HG03196 (cell line): ENCODE measurements around the gene MAPK8IP1.

Experiments used
- ATAC-seq: cut with Tn5 transposase; IDR thresholded peaks from one replicate; pipeline ENCODE4 v1.9.1; 2021; ENCODE audit not compliant: unreplicated experiment

The MAPK8IP1 gene

GRCh38 chr11:45924036-45924915 lies 38.8 kb downstream of the MAPK8IP1 start:
- ATAC-seq: no peak

GRCh38 chr11:45924927-45925326 lies 39.5 kb downstream of the MAPK8IP1 start:
- ATAC-seq: no peak

- ATAC-seq: no peak
These were observed 40.1 kb downstream of the MAPK8IP1 start for GRCh38 chr11:45925550-45925949.

- ATAC-seq: no peak
These were observed 40.5 kb downstream of the MAPK8IP1 start for GRCh38 chr11:45926001-45926401.

- no peak for ATAC-seq
These were observed 41.3 kb downstream of the MAPK8IP1 start for GRCh38 chr11:45926536-45927331.

GRCh38 chr11:45927332-45927683 lies 41.9 kb downstream of the MAPK8IP1 start:
- ATAC-seq: no peak

GRCh38 chr11:45927684-45928413 lies 42.4 kb downstream of the MAPK8IP1 start:
- ATAC-seq: no peak

- ATAC-seq: no peak
These were observed 43.2 kb downstream of the MAPK8IP1 start for GRCh38 chr11:45928535-45929215.

- ATAC-seq: peak; percentile 22
These were observed 44.1 kb downstream of the MAPK8IP1 start for GRCh38 chr11:45929486-45930030.

- ATAC-seq: peak; percentile 87
These were observed 44.8 kb downstream of the MAPK8IP1 start for GRCh38 chr11:45930031-45930794.

- no peak for ATAC-seq
These were observed 45.6 kb downstream of the MAPK8IP1 start for GRCh38 chr11:45930951-45931570.

GRCh38 chr11:45931739-45932138 lies 46.3 kb downstream of the MAPK8IP1 start:
- no peak for ATAC-seq

- no peak for ATAC-seq
These were observed 46.8 kb downstream of the MAPK8IP1 start for GRCh38 chr11:45932217-45932616.

- no peak for ATAC-seq
These were observed 47.8 kb downstream of the MAPK8IP1 start for GRCh38 chr11:45933131-45933831.

GRCh38 chr11:45933846-45934579 lies 48.6 kb downstream of the MAPK8IP1 start:
- ATAC-seq: no peak

GRCh38 chr11:45934580-45935318 lies 49.3 kb downstream of the MAPK8IP1 start:
- ATAC-seq: no peak

GRCh38 chr11:45935349-45936064 lies 50.1 kb downstream of the MAPK8IP1 start:
- no peak for ATAC-seq
